Amniotic stem cell (primary cell): ENCODE measurements around the gene CEP20.

Experiments
- DNase-seq: peaks from one replicate; lab custom pipeline; 2025; lab: John Stamatoyannopoulos, UW

The CEP20 gene

DNA sequence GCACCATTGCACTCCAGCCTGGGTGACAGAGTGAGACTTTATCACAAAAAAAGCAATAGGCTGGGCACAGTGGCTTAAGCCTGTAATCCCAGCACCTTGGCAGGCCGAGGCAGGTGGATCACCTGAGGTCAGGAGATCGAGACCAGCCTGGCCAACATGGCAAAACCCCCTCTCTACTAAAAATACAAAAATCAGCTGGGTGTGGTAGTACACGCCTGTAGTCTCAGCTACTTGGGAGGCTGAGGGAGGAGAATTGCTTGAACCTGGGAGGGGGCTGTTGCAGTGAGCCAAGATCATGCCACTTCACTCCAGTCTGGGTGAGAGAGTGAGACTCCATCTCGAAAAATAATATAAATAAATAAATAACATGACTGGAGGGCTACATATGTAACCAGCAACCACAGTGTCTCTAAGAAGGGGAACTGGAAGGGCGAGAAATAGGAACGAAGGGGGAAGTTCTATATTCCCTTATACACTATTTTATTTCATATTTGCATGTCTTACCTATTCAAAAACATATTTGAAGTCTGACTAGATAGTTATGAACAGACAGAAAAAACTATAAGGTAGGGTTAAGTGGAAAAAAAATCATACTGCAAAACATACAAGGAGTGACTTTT is 57.5 kb downstream of the CEP20 start:
- no peak for DNase-seq

DNA sequence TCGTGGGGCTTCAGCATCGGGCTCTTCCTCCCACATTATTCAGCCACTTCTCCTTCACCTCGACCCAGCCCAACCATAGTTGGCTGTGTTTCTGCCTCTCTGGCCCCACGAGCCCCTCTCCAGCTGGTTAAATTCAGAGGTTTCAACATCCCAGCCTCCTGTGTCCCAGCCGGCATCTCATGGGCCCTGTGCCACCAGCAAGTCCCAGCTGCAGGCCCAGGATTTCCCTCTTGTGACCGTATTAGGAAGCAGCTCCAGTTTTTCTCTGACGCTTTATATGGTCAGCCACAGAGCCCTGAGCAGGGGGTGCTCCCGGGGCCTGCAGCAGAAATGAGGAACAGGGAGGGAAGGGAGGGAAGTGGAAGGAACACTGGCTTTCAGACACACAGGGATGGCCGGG is 58.9 kb downstream of the CEP20 start:
- no peak for DNase-seq

DNA sequence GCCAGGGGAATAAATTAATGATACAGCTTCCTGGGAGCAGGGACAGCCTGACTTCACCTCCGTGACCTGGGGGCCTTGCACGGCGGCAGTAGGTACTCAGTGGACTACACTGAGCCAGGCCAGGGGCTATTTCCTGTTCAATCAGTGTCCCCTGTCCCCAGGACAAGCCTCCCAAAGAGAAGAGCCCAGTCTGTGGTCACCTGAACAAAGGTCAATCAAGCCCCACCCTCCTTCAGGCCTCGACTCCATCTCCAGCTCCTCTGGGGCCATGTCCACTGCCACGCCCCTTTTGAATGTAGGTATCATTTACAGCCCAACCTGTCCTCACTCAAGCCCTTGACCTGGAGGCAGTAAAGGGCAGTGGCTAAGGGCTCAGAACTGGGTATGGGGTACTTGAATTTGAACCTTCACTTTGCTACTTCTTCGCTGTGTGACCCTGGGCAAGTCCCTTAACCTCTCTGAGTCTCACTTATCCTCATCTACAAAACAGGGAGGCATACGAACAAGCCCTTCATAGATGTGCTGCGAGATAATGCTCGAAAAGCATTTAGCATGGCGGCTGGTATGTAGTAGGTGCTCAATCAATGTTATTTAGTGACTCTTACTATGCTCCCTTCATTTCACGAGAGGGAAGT is 60.6 kb downstream of the CEP20 start:
- DNase-seq: no peak

DNA sequence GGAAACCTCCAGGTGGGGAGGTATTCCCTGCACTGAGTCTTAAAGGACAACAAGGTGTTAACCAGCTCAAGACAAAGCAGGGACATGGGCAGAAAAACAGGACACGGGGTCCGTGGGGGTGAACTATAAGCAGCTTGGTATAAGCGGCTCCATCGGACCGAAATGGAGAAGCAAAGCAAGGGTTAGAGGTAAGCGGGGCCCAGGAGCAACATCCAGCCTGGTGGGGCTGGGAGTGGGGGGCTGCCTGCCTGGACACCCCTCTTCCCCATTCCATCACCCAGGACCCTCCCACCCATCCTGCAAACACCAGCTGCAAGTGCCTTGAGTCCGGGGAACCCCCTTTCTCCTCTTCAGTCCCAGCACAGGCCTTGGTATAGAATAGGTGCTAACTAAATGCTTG is 61.1 kb downstream of the CEP20 start:
- no peak for DNase-seq

GRCh38 chr16:15825750-15826305 is 62.6 kb downstream of the CEP20 start:
- DNase-seq: no peak

DNA sequence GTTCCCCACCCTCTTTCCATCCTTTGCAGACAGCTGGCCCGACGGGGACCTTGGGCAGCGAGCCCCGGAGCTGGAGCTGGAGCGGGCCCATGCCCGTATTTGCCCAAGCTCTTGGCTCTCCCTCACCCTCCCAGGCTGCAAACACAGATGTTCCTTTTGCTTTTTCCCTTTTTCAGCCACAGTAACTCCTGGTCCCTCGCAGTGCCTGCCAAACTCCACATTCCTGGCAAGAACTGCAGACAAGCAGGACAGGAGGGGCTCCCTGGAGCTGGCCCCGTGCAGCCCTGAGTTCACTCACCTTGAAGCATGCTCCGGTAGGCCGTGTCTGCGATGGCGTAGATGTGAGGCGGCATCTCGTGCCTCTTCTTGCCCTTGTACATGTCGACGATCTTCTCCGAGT is 65.4 kb downstream of the CEP20 start:
- no peak for DNase-seq

- no peak for DNase-seq
These were observed 67.6 kb downstream of the CEP20 start for GRCh38 chr16:15820837-15821236.

DNA sequence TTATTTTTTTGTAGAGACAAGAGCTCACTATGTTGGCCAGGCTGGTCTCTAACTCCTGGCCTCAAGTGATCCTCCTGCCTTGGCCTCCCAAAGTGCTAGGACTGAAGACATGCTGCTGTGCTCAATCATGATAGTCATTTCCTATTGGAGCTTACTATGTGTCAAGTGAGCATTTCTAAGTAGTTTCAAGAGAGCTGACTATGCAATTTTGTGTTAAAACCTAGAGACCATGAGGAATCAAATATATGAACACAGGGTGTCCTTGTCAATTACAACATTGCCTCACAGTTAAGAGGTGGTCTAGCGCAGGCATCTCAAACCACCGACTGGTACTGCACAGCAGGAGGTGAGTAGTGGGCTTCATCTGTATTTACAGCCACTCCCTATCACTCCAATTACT is 69.4 kb downstream of the CEP20 start:
- DNase-seq: no peak

DNA sequence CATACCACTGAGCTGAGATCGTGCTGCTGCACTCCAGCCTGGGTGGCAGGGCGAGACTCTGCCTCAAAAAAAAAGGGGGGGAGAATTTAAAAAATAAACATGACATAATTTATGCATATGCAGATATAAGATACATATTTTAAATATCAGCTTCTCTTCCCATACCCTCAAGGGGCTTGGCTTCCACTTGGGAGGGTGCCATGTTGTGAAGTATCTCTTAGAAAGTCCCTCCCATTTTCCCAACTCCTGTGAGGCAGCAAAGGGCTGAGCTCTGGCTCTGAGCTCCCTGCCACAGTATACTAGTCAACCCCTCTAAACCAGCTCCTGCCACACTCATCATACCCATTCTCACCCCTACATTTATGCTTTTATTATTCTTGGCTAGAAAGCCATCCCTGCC is 71.0 kb downstream of the CEP20 start:
- no peak for DNase-seq

DNA sequence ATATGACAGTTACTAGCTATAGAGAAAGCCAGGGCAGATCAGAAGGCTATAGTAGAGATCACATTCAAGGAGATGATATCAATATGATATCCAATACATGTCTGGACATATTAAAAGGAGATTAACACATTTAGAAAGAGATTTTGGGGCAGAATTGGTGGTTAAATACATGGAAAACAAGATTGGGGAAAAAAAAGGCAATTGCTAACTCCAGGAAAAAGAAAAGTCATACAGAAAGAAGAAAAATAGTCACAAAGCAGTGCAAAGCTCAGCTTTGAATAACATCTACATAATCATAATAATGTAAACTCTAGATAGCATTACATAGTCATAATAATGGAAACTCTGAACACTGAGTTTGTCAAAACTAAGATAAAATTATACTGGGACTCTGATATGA is 72.2 kb downstream of the CEP20 start:
- no peak for DNase-seq
